SU-DHL-6 (cell line): ENCODE data around the gene ZC3HAV1.

Source experiments
- H2AFZ ChIP-seq: fragments of 200-600 bp; sonication (generic); 2 replicates; pipeline ENCODE4 v1.6.1; 2014; ENCODE audit warnings: low read depth, mild to moderate bottlenecking, moderate library complexity, mixed read lengths, antibody characterized with exemption, low read length; ENCODE audit not compliant: severe bottlenecking
- H3F3A ChIP-seq: fragments of 200-600 bp; shearing (Covaris generic); 2 replicates; pipeline ENCODE4 v1.6.0; 2016; ENCODE audit warnings: antibody characterized with exemption, mild to moderate bottlenecking; ENCODE audit not compliant: insufficient read depth
- H3K27ac ChIP-seq: fragments of 200-600 bp; sonication (generic); 2 replicates; pipeline ENCODE4 v1.5.1; 2016; ENCODE audit warnings: low read depth, mild to moderate bottlenecking, low read length, moderate library complexity, mixed read lengths
- H3K27me3 ChIP-seq: fragments of 200-600 bp; sonication (generic), shearing (Covaris generic); 2 replicates; pipeline ENCODE4 v1.6.0; 2014; ENCODE audit warnings: mild to moderate bottlenecking, low read length
- H3K36me3 ChIP-seq: fragments of 200-600 bp; sonication (generic); 2 replicates; pipeline ENCODE4 v1.6.1; 2014; ENCODE audit warnings: mild to moderate bottlenecking, low read length, mixed read lengths
- H3K4me2 ChIP-seq: fragments of 300-600, 200-600 bp; shearing (Covaris generic), sonication (generic); 2 replicates; pipeline ENCODE4 v1.6.0; 2014; ENCODE audit warnings: low read length, low read depth, mild to moderate bottlenecking; ENCODE audit not compliant: poor library complexity, severe bottlenecking
- H3K4me3 ChIP-seq: fragments of 200-600 bp; sonication (generic); 2 replicates; pipeline ENCODE4 v1.5.1; 2014; ENCODE audit warnings: antibody characterized with exemption, low read length, mild to moderate bottlenecking, mixed read lengths; ENCODE audit not compliant: insufficient read depth, poor library complexity, severe bottlenecking
- H3K79me2 ChIP-seq: fragments of 200-600 bp; sonication (generic); 2 replicates; pipeline ENCODE4 v1.6.1; 2014; ENCODE audit warnings: mild to moderate bottlenecking, low read length, moderate library complexity; ENCODE audit not compliant: insufficient read depth
- H3K9ac ChIP-seq: fragments of 200-600 bp; sonication (generic); 2 replicates; pipeline ENCODE4 v1.7.0; 2014; ENCODE audit warnings: mild to moderate bottlenecking, low read length
- H3K9me2 ChIP-seq: fragments of 200-600 bp; sonication (generic); replicated peaks from 2 replicates; pipeline ENCODE4 v1.6.1; 2014; ENCODE audit warnings: low read length; ENCODE audit not compliant: insufficient read depth
- H3K9me3 ChIP-seq: fragments of 200-600 bp; sonication (generic); 2 replicates; pipeline ENCODE4 v1.6.1; 2014; ENCODE audit warnings: low read length, mixed read lengths; ENCODE audit not compliant: insufficient read depth
- H4K20me1 ChIP-seq: fragments of 200-600 bp; sonication (generic); 2 replicates; pipeline ENCODE4 v1.6.1; 2014; ENCODE audit warnings: low read depth, mild to moderate bottlenecking, antibody characterized with exemption, low read length, moderate library complexity, mixed read lengths
- EZH2phosphoT487 ChIP-seq: fragments of 200-600 bp; sonication (generic), shearing (Covaris generic); conservative IDR thresholded peaks from 2 replicates; pipeline ENCODE4 v1.6.1; 2018; ENCODE audit warnings: mild to moderate bottlenecking, antibody characterized with exemption, low read length, moderate library complexity, mixed read lengths
- TF ChIP-seq, protein P1 (sequence below): fragments of 200-600 bp; sonication (generic); IDR thresholded peaks from one replicate; pipeline ENCODE4 v1.5.1; 2017; ENCODE audit warnings: antibody characterized with exemption, mild to moderate bottlenecking, low read length, moderate library complexity; ENCODE audit not compliant: insufficient read depth, poor library complexity, severe bottlenecking

Gene ZC3HAV1

DNA sequence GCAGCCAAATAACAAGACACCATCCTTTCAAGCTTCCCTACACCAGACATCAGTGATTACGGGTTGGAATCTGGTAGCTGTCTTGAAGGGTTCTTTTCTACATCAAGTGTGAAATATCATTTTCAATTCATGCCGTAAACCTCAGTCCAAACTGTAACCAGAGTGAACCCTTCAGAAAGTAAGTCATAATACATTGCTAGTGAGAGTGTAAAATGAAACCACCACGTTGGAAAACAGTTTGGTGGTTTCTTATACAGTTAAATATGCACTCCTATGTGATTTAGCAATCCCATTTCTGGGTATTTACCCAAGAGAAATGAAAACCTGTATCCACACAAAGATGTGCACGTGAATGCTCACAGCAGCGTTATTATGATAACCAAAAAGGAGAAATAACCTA is 48.1 kb downstream of the ZC3HAV1 start:
- Histone ChIP-seq H3K9me3 (no peaks in the 10 kb centered on the region), H4K20me1 (no peaks in the 10 kb centered on the region), H2AFZ (no peak overlapping the region), H3K79me2 (no peaks in the 10 kb centered on the region), H3K27me3 (no peaks in the 10 kb centered on the region), H3K36me3 (peaks cover 11% of the 10 kb centered on the region), H3K9ac (no peak overlapping the region), H3K4me2 (no peak overlapping the region), H3K27ac (no peak overlapping the region), H3K9me2 (no peaks in the 10 kb centered on the region), H3F3A (no peaks in the 10 kb centered on the region), H3K4me3 (no peak overlapping the region)
- TF ChIP-seq, protein P1, sequence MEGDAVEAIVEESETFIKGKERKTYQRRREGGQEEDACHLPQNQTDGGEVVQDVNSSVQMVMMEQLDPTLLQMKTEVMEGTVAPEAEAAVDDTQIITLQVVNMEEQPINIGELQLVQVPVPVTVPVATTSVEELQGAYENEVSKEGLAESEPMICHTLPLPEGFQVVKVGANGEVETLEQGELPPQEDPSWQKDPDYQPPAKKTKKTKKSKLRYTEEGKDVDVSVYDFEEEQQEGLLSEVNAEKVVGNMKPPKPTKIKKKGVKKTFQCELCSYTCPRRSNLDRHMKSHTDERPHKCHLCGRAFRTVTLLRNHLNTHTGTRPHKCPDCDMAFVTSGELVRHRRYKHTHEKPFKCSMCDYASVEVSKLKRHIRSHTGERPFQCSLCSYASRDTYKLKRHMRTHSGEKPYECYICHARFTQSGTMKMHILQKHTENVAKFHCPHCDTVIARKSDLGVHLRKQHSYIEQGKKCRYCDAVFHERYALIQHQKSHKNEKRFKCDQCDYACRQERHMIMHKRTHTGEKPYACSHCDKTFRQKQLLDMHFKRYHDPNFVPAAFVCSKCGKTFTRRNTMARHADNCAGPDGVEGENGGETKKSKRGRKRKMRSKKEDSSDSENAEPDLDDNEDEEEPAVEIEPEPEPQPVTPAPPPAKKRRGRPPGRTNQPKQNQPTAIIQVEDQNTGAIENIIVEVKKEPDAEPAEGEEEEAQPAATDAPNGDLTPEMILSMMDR = no peak
- no peak for TF ChIP-seq EZH2phosphoT487

GRCh38 chr7:139060695-139061237 is 48.8 kb downstream of the ZC3HAV1 start:
- TF ChIP-seq, protein P1 = no peak
- no peak for TF ChIP-seq EZH2phosphoT487
- Histone ChIP-seq H3F3A (no peaks in the 10 kb centered on the region), H3K36me3 (peaks cover 11% of the 10 kb centered on the region), H3K4me3 (no peak overlapping the region), H2AFZ (no peak overlapping the region), H3K27me3 (no peaks in the 10 kb centered on the region), H3K4me2 (no peak overlapping the region), H3K9me3 (no peaks in the 10 kb centered on the region), H3K27ac (no peak overlapping the region), H4K20me1 (no peaks in the 10 kb centered on the region), H3K79me2 (no peaks in the 10 kb centered on the region), H3K9ac (no peak overlapping the region), H3K9me2 (no peaks in the 10 kb centered on the region)

DNA sequence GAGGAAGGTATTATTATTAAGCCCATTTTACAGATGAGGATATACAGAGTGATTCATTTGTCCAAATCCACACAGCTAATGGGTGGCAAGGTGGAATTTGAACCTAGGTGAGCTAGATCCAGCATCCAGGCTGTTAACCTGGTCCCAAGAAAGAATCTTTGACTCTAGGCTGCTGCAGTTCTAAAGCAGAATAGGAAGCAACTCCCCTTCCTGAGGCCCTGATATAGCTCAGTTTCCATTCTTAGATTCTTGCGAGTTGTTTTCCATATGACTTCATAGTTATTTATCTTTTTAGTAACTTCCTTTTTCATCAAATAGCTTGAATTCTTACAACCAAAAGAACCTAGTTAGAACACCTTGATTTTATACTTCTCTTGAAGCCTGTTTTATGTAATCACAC is 49.6 kb downstream of the ZC3HAV1 start:
- H3K9ac ChIP-seq = no peak overlapping the region
- H3K9me3 ChIP-seq = no peaks in the 10 kb centered on the region
- no peaks in the 10 kb centered on the region for H3F3A ChIP-seq
- H3K36me3 ChIP-seq = peaks cover 11% of the 10 kb centered on the region
- H3K9me2 ChIP-seq = no peaks in the 10 kb centered on the region
- H3K27ac ChIP-seq = no peak overlapping the region
- H3K4me3 ChIP-seq = no peak overlapping the region
- no peaks in the 10 kb centered on the region for H4K20me1 ChIP-seq
- no peaks in the 10 kb centered on the region for H3K27me3 ChIP-seq
- no peak overlapping the region for H2AFZ ChIP-seq
- no peaks in the 10 kb centered on the region for H3K79me2 ChIP-seq
- TF ChIP-seq, protein P1 = no peak
- no peak for TF ChIP-seq EZH2phosphoT487
- H3K4me2 ChIP-seq = no peak overlapping the region
